HG03378 (cell line): ENCODE results near the gene SMIM9.

Source experiments
- ATAC-seq: cut with Tn5 transposase; IDR thresholded peaks from one replicate; pipeline ENCODE4 v1.9.1; 2021; ENCODE audit warnings: mild to moderate bottlenecking, moderate library complexity; ENCODE audit not compliant: unreplicated experiment

The SMIM9 gene

DNA sequence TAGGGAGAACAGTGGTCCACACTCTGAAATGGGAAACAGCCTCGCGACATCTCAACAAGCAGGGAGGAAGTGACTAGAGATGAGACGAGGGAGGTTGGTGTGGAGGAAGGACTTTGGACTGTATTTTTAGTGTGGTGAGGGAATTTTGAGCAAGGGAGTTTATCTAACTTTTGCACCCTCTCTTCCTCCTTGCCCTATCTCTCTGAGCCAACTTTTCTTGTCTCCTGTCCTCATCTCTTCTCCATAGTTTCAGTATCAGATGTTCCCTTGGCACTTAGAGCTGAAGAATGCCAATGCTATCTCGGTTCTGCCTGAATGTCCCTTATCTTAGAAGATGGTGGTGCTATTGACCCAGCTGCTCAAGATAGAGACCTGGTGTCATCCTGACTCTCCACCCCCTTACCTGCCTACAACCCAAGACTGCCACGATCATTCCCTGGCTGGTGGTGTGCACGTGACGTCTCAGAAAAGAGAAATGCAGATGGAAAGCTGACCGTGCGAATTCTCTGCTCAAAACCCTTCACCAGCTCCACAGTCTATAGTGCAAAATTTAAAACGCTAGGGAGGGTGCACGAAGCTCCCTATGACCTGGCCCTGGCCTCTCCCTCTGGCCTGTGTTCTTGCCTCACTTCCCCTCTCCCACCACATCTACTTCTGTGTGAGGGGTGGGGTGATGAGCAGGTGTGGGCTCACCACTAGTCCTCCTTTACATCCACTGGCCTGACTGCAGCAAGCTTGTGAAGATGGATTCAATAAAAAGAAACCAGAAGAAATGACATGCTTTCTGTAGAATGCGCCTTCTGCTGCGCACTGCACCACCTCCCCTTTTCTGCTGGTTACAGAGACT lies 50.1 kb downstream of the SMIM9 start:
- no peak for ATAC-seq

DNA sequence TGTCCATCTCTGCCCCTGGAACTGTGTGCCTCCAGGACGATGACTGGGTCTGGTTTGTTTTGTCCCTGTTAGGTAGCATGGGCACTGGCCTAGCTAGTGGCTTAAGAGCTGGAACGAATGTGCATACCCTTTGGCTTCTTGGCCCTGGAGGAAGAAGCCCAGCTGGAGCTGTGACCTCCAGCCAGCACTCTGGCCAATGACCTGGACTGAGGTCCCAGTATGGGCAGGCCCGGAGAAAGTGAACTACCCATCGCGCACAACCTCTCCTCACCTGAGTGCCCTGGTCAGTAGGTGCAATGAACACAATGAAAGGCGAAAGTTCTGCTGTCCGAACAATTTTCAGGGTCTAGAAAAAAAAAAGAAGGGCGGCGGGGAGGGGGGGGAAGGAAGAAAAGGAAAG lies 53.5 kb downstream of the SMIM9 start:
- no peak for ATAC-seq

DNA sequence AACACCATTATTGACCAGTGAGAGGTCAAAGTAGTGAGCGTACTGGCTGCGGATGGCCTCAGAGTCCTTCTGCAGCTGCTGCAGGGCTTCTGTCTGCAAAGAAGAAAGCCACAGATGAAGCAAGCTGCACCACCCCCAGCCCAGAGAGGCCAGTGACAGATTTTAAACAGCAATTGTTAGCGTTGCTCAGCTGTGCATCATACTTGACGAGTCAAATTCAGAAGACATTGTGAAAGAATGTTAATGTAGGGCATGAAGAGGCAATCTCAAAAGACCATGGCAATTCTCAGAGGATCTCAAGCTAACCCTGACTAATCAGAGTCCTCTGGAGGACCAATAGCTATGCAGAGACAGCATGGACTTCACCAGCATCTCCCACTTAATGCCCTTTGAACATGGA lies 55.2 kb downstream of the SMIM9 start:
- ATAC-seq = no peak

DNA sequence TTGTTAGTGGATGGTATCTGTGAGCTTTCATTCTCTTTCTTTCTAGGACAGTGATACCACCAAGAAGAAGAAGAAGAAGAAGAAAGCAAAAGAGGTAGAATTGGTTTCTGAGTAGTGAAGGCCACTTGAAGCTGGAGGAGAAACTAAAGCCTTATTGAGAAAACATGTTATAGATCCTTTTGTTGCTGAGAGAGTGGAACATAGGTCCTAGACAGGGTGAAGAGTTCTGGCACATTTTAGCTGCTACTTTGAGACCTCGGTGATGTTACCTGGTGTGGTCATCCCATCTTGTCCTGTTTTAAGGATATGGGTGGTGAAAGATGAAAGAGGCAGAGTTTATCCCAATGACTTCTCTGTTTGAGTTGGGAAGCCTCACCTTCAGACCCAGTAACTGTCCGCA lies 57.7 kb downstream of the SMIM9 start:
- ATAC-seq = no peak

DNA sequence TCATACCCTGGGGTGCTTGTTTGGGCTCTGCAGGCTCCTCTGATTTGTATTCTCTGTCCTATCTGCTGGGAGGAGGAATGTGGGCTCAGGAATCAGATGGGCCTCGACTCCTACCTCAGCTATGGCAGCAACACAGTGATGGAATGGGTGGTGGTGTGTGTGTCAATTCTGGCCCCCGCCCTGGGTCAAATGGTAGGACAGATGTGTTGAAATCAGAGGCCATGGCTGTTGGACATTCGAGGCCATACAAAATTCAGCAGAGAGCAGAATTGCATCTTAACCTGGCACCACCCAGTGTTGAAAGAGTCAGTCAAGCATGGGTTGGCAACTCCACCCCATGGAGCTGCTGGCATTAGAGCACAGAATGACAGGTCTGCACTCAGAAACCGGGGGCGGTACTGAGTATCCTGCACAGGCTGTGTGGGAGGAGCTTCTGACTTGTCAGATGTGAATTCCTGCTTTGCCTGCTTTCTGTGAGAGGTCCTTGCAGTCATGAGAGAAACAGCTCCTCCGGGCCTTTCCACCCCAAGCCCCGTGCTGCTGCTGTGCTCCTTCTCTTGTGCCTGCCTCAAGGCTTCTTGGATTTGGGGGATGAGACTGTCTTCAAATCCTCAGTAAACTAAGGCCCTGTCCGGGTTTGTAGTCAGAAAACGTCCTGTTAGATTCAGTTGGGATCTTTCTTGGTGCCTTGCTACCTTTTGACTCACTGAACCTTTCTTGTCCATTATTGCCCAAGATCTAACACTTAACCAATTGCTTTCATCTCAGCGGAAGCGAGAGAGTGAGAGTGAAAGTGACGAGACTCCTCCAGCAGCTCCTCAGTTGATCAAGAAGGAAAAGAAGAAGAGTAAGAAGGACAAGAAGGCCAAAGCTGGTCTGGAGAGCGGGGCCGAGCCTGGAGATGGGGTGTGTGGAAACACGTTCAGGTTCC lies 58.8 kb downstream of the SMIM9 start:
- no peak for ATAC-seq

DNA sequence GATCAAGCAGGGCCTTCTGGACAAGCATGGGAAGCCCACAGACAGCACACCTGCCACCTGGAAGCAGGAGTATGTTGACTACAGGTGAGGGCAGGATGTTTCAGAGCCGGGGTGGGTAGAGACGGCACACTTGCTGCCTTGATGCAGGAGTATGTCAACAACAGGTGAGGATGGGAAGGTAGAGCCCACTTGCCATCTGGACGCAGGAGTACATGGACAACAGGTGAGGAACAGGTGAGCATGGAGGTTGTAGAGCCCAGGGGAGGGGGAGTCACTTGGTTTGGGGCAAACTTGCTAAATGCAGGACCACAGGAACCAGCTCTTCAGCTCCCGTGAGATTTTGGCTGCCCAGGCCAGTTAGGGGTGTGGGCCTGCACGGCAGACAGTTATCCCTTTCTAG lies 59.8 kb downstream of the SMIM9 start:
- ATAC-seq = no peak
